Measurements from ENCODE around the gene ITPR1. TPM values are rescaled to one million over a fixed set of nuclear protein-coding genes. Genes with fewer than 3 reads are reported as not detected.
A peak's percentile ranks its signal among the peaks of the same experiment; 100 is the strongest.

The ITPR1 gene
- total and polyA plus RNA-seq, 3 donors from 2014 or later: 26.5 to 129 (median 59.7) TPM

DNA sequence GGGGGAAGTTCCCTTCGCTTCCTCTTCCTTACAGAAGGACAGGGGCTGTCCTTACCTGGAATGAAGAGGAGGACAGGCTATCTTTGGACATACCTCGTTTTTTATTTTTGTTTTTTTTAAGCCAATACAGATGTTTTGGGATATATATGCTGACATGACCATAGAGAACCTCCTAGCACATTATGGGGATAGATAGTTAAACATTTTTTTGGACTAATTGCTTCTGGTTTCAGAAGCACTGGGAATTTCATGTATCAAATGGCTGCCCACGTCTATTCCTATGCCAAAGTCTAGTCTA, 247.9 kb downstream of the ITPR1 start:
- TF ChIP-seq POLR2A (IDR thresholded peaks at IDR 0.05): no peak
- TF ChIP-seq, protein P1, sequence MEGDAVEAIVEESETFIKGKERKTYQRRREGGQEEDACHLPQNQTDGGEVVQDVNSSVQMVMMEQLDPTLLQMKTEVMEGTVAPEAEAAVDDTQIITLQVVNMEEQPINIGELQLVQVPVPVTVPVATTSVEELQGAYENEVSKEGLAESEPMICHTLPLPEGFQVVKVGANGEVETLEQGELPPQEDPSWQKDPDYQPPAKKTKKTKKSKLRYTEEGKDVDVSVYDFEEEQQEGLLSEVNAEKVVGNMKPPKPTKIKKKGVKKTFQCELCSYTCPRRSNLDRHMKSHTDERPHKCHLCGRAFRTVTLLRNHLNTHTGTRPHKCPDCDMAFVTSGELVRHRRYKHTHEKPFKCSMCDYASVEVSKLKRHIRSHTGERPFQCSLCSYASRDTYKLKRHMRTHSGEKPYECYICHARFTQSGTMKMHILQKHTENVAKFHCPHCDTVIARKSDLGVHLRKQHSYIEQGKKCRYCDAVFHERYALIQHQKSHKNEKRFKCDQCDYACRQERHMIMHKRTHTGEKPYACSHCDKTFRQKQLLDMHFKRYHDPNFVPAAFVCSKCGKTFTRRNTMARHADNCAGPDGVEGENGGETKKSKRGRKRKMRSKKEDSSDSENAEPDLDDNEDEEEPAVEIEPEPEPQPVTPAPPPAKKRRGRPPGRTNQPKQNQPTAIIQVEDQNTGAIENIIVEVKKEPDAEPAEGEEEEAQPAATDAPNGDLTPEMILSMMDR (IDR thresholded peaks at IDR 0.05): no peak
- DNase-seq: no peak
- no peak overlapping the region for H3K4me3 ChIP-seq
- 38 to 54% methylated on average over 3 of the region's 3 CpGs for WGBS, 2 donors
- intact Hi-C loops (cut with DNase I; ENCODE audit: low total_unique reads): no loop called here
- no peaks in the 10 kb centered on the region for H3K9me3 ChIP-seq
- no peaks in the 10 kb centered on the region for H3K27me3 ChIP-seq
- peak overlapping the region; percentile 53 to 64 for H3K27ac ChIP-seq
- H3K4me1 ChIP-seq: peaks cover 19% of the 10 kb centered on the region
- no peaks in the 10 kb centered on the region for H3K36me3 ChIP-seq (ENCODE audit: low read depth, missing control alignments)

DNA sequence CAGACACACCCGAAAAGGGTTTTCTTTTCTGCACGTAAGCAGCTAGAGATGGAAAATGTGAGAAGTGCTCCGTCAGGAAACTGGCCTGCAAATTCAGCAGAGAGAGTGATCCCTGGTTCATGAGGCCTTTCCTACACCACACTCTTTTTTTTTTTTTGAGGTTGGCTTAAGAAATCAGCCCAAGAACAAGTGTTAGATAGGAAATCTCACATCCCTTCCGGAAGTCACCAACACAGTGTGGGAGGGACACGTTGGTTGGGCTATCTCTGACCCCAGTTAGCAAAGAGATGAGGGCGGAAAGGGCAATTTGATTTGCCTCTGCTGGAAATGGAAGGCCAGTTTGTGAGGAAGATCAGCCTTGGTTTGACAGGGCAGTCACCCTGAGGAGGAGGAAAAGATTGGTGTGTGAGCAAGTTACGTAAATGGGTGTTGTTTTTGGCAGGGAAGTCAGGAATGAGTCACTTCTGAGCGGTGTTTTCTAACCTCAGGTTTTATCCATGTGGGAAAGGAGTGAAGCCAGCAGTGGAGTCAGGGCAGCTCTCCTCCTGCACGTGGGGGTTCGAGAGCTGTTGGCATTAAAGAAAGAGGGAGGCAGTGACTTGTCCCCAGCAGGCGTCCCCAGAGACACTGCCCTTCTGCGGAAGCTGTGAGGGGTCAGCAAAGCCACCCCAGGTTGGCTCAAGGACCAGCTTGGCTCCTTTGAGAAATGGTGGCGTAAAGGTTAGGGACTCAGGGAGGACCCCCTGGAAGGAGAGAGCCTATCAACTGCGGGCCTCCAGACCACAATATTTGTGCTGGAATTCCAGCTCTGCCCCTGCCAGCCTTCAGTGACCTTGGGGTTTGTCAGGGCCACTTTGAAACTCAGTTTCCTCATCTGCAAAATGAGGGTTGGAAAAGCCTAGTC, 248.5 kb downstream of the ITPR1 start:
- Histone ChIP-seq H3K27me3 (no peaks in the 10 kb centered on the region), H3K27ac (peak overlapping the region; percentile 53 to 64), H3K4me1 (peaks cover 19% of the 10 kb centered on the region), H3K36me3 (ENCODE audit: low read depth, missing control alignments) (no peaks in the 10 kb centered on the region), H3K9me3 (no peaks in the 10 kb centered on the region), H3K4me3 (no peak overlapping the region)
- no peak for TF ChIP-seq POLR2A (IDR thresholded peaks at IDR 0.05)
- TF ChIP-seq, protein P1 (IDR thresholded peaks at IDR 0.05): no peak
- intact Hi-C loops (cut with DNase I; ENCODE audit: low total_unique reads): no loop called here
- 35 to 47% methylated on average over 12 to 14 of the region's 14 CpGs for WGBS, 2 donors
- peak; percentile 58 for DNase-seq

DNA sequence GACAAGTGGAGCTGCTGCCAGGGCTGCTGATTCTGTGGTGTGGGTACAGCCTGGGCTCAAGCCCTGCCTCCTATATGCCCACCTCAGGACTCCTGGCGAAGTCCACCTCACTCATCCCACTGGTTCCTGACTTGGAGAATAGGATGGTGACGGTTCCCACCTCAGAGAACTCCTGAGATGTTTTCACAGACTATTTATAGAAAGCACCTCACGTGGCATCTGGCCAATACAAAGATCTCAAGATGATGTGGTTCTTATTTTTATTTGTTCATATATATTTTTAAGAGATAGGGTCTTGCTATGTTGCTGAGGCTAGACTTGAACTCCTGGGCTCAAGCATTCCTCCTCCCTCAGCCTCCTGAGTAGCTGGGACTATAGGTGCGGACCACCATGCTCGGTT, 249.2 kb downstream of the ITPR1 start:
- intact Hi-C loops (cut with DNase I; ENCODE audit: low total_unique reads): no loop called here
- Histone ChIP-seq H3K27me3 (no peaks in the 10 kb centered on the region), H3K4me3 (no peak overlapping the region), H3K9me3 (no peaks in the 10 kb centered on the region), H3K36me3 (ENCODE audit: low read depth, missing control alignments) (no peaks in the 10 kb centered on the region), H3K27ac (peak overlapping the region; percentile 35 to 64), H3K4me1 (peaks cover 19% of the 10 kb centered on the region)
- no peak for DNase-seq
- WGBS, 2 donors: 89 to 93% methylated on average over 5 of the region's 5 CpGs
- TF ChIP-seq, protein P1 (IDR thresholded peaks at IDR 0.05): no peak
- TF ChIP-seq POLR2A (IDR thresholded peaks at IDR 0.05): no peak

DNA sequence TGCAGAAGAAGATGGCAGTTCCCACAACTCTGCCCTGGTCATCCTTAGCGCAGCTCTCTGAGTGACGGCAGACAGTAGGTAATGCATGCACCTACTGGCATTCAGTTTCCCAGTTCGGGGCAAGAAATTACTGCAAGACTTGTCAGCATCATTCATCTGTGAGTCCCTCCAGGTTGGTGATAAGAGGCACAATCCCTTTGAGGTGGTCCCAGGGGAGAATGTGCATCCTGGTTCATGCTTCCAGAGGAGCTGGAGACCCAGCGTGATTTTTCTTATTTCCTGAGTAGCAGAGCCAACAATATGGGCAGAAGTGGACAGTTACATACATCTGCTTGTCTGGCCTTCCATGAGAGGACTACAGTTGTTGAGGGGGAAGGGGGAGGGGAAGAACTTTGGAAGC, 250.2 kb downstream of the ITPR1 start:
- Histone ChIP-seq H3K9me3 (no peaks in the 10 kb centered on the region), H3K36me3 (ENCODE audit: low read depth, missing control alignments) (no peaks in the 10 kb centered on the region), H3K27ac (no peak overlapping the region), H3K27me3 (no peaks in the 10 kb centered on the region), H3K4me1 (peaks cover 19% of the 10 kb centered on the region), H3K4me3 (no peak overlapping the region)
- no peak for DNase-seq
- TF ChIP-seq POLR2A (IDR thresholded peaks at IDR 0.05): no peak
- TF ChIP-seq, protein P1 (IDR thresholded peaks at IDR 0.05): no peak
- intact Hi-C loops (cut with DNase I; ENCODE audit: low total_unique reads): no loop called here
- WGBS, 2 donors: 92 to 95% methylated on average over 4 of the region's 4 CpGs
